ENCODE results near the gene MYBPC3.

Gene MYBPC3

GRCh38 chr11:47387944-47388696 is 35.6 kb upstream of the MYBPC3 start:
- DNase-seq (ENCODE audit: low read depth in 4 of 4, low spot score in 1 of 4) = no peak

GRCh38 chr11:47384498-47384897 is 32.0 kb upstream of the MYBPC3 start:
- DNase-seq (ENCODE audit: low read depth in 4 of 4, low spot score in 1 of 4) = no peak

- DNase-seq (ENCODE audit: low read depth in 4 of 4, low spot score in 1 of 4) = no peak
Measured at GRCh38 chr11:47383071-47383470, 30.6 kb upstream of the MYBPC3 start.

- DNase-seq (ENCODE audit: low read depth in 4 of 4, low spot score in 1 of 4) = no peak
Measured at GRCh38 chr11:47380078-47380477, 27.6 kb upstream of the MYBPC3 start.

- DNase-seq (ENCODE audit: low read depth in 4 of 4, low spot score in 1 of 4) = no peak
Measured at GRCh38 chr11:47379317-47379716, 26.8 kb upstream of the MYBPC3 start.

- DNase-seq (ENCODE audit: low read depth in 4 of 4, low spot score in 1 of 4) = no peak
Measured at GRCh38 chr11:47378836-47379170, 26.3 kb upstream of the MYBPC3 start.

GRCh38 chr11:47378010-47378835 is 25.7 kb upstream of the MYBPC3 start, which contains the start of gene SPI1:
SPI1 (minus strand) TSS chr11:47378547; CDS start chr11:47378353, 194 bp downstream.
- DNase-seq (ENCODE audit: low read depth in 4 of 4, low spot score in 1 of 4) = no peak

GRCh38 chr11:47377571-47378009 is 25.1 kb upstream of the MYBPC3 start:
- DNase-seq (ENCODE audit: low read depth in 4 of 4, low spot score in 1 of 4) = no peak

- DNase-seq (ENCODE audit: low read depth in 4 of 4, low spot score in 1 of 4) = no peak
Measured at GRCh38 chr11:47376525-47377371, 24.2 kb upstream of the MYBPC3 start.

- DNase-seq (ENCODE audit: low read depth in 4 of 4, low spot score in 1 of 4) = no peak
Measured at GRCh38 chr11:47376107-47376524, 23.6 kb upstream of the MYBPC3 start.

GRCh38 chr11:47375546-47376085 is 23.1 kb upstream of the MYBPC3 start:
- no peak for DNase-seq (ENCODE audit: low read depth in 4 of 4, low spot score in 1 of 4)

GRCh38 chr11:47375020-47375419 is 22.5 kb upstream of the MYBPC3 start:
- DNase-seq (ENCODE audit: low read depth in 4 of 4, low spot score in 1 of 4) = no peak

- no peak for DNase-seq (ENCODE audit: low read depth in 4 of 4, low spot score in 1 of 4)
Measured at GRCh38 chr11:47374720-47375019, 22.2 kb upstream of the MYBPC3 start.

- DNase-seq (ENCODE audit: low read depth in 4 of 4, low spot score in 1 of 4) = peak; percentile 76 to 80 (median 77)
Measured at GRCh38 chr11:47373876-47374719, 21.6 kb upstream of the MYBPC3 start.

GRCh38 chr11:47372422-47372821 is 19.9 kb upstream of the MYBPC3 start:
- DNase-seq (ENCODE audit: low read depth in 4 of 4, low spot score in 1 of 4) = no peak

- DNase-seq (ENCODE audit: low read depth in 4 of 4, low spot score in 1 of 4) = peak in 1 of 4 experiments; percentile 23
Measured at GRCh38 chr11:47369676-47370075, 17.2 kb upstream of the MYBPC3 start.

- no peak for DNase-seq (ENCODE audit: low read depth in 4 of 4, low spot score in 1 of 4)
Measured at GRCh38 chr11:47366020-47366490, 13.6 kb upstream of the MYBPC3 start.

- DNase-seq (ENCODE audit: low read depth in 4 of 4, low spot score in 1 of 4) = no peak
Measured at GRCh38 chr11:47361419-47361818, 8.9 kb upstream of the MYBPC3 start.

GRCh38 chr11:47360341-47360740 is 7.8 kb upstream of the MYBPC3 start:
- DNase-seq (ENCODE audit: low read depth in 4 of 4, low spot score in 1 of 4) = no peak

- no peak for DNase-seq (ENCODE audit: low read depth in 4 of 4, low spot score in 1 of 4)
Measured at GRCh38 chr11:47359586-47359985, 7.1 kb upstream of the MYBPC3 start.
